Measurements from ENCODE around the gene ZYX. TPM values are rescaled to one million over a fixed set of nuclear protein-coding genes. Genes with fewer than 3 reads are reported as not detected.

Gene ZYX
- total RNA-seq, 1 experiment from 2014 or later = 145 TPM

- no peak for DNase-seq
- H3K4me1 ChIP-seq (replicated peaks; ENCODE audit: insufficient read depth) = no peaks in the 10 kb centered on the region
- H2AFZ ChIP-seq = no peak overlapping the region
- ChIA-PET POLR2A (ENCODE audit: unreplicated experiment) (no interaction called here), CTCF (no interaction called here)
- TF ChIP-seq EZH2 (IDR thresholded peaks at IDR 0.05; ENCODE audit: low read depth) = no peak
- TF ChIP-seq CTCF (conservative IDR thresholded peaks at IDR 0.05) = no peak
- H3K27me3 ChIP-seq (ENCODE audit: insufficient read depth, low read depth) = no peaks in the 10 kb centered on the region
- no peak overlapping the region for H3K4me3 ChIP-seq
- no TSS peak for BruUV-seq (replicated peaks)
- H3K9me3 ChIP-seq (ENCODE audit: insufficient read depth, low read depth) = no peaks in the 10 kb centered on the region
- no peaks in the 10 kb centered on the region for H3K36me3 ChIP-seq (ENCODE audit: low read depth)
- H3K9me2 ChIP-seq (ENCODE audit: insufficient read depth) = no peaks in the 10 kb centered on the region
- no peaks in the 10 kb centered on the region for H4K20me1 ChIP-seq (ENCODE audit: insufficient read depth)
- intact Hi-C loops (cut with micrococcal nuclease; ENCODE audit: unreplicated experiment) = no loop called here
- H3K27ac ChIP-seq = no peak overlapping the region
- no peak overlapping the region for H3K4me2 ChIP-seq
- no peaks in the 10 kb centered on the region for H3F3A ChIP-seq (ENCODE audit: insufficient read depth, low read depth)
- H3K79me2 ChIP-seq (ENCODE audit: low read depth) = no peaks in the 10 kb centered on the region
These were observed 55.3 kb downstream of the ZYX start for GRCh38 chr7:143436325-143436946.

GRCh38 chr7:143437578-143437977, 56.4 kb downstream of the ZYX start:
- Histone ChIP-seq H3K36me3 (ENCODE audit: low read depth) (no peaks in the 10 kb centered on the region), H3F3A (ENCODE audit: insufficient read depth, low read depth) (no peaks in the 10 kb centered on the region), H3K9me3 (ENCODE audit: insufficient read depth, low read depth) (no peaks in the 10 kb centered on the region), H3K4me3 (no peak overlapping the region), H3K9me2 (ENCODE audit: insufficient read depth) (no peaks in the 10 kb centered on the region), H4K20me1 (ENCODE audit: insufficient read depth) (no peaks in the 10 kb centered on the region), H3K79me2 (ENCODE audit: low read depth) (no peaks in the 10 kb centered on the region), H3K4me1 (replicated peaks; ENCODE audit: insufficient read depth) (no peaks in the 10 kb centered on the region), H3K27me3 (ENCODE audit: insufficient read depth, low read depth) (no peaks in the 10 kb centered on the region), H2AFZ (peak overlapping the region; percentile 65; the same call in 1 of the 2 replicates), H3K4me2 (no peak overlapping the region), H3K27ac (no peak overlapping the region)
- CTCF ChIA-PET = no interaction called here
- POLR2A ChIA-PET (ENCODE audit: unreplicated experiment) = no interaction called here
- no TSS peak for BruUV-seq (replicated peaks)
- intact Hi-C loops (cut with micrococcal nuclease; ENCODE audit: unreplicated experiment) = no loop called here
- TF ChIP-seq CTCF (conservative IDR thresholded peaks at IDR 0.05) (no peak), EZH2 (IDR thresholded peaks at IDR 0.05; ENCODE audit: low read depth) (no peak)
- DNase-seq = no peak

GRCh38 chr7:143439866-143440265, 58.7 kb downstream of the ZYX start:
- no peaks in the 10 kb centered on the region for H3K4me1 ChIP-seq (replicated peaks; ENCODE audit: insufficient read depth)
- no peak overlapping the region for H3K27ac ChIP-seq
- no peaks in the 10 kb centered on the region for H3K9me2 ChIP-seq (ENCODE audit: insufficient read depth)
- no peaks in the 10 kb centered on the region for H3F3A ChIP-seq (ENCODE audit: insufficient read depth, low read depth)
- no peak overlapping the region for H3K4me2 ChIP-seq
- no peaks in the 10 kb centered on the region for H3K9me3 ChIP-seq (ENCODE audit: insufficient read depth, low read depth)
- no peaks in the 10 kb centered on the region for H4K20me1 ChIP-seq (ENCODE audit: insufficient read depth)
- CTCF ChIA-PET = no interaction called here
- no peak overlapping the region for H2AFZ ChIP-seq
- intact Hi-C loops (cut with micrococcal nuclease; ENCODE audit: unreplicated experiment) = no loop called here
- no peaks in the 10 kb centered on the region for H3K79me2 ChIP-seq (ENCODE audit: low read depth)
- POLR2A ChIA-PET (ENCODE audit: unreplicated experiment) = no interaction called here
- no peak overlapping the region for H3K4me3 ChIP-seq
- TF ChIP-seq CTCF (conservative IDR thresholded peaks at IDR 0.05) = no peak
- no peak for TF ChIP-seq EZH2 (IDR thresholded peaks at IDR 0.05; ENCODE audit: low read depth)
- no peak for DNase-seq
- no TSS peak for BruUV-seq (replicated peaks)
- H3K36me3 ChIP-seq (ENCODE audit: low read depth) = no peaks in the 10 kb centered on the region
- H3K27me3 ChIP-seq (ENCODE audit: insufficient read depth, low read depth) = no peaks in the 10 kb centered on the region

Small RNA genes lying within 50 kb of the gene (microRNA-seq; reads per million reads assigned to microRNA genes)
- gene MIR6892 (ENCODE audit: borderline number of aligned reads, borderline replicate concordance) = 2.0 reads per million

Other genes with a start within 250 kb of the ZYX start
- gene PIP, start 249.3 kb upstream of the ZYX start, total RNA-seq (2021) = not detected in 2 replicates
- gene TAS2R39, start 197.9 kb upstream of the ZYX start, total RNA-seq (2021) = not detected in 2 replicates
- not detected in 2 replicates for gene TAS2R40, start 159.3 kb upstream of the ZYX start, total RNA-seq (2021)
- 239 and 244 TPM in 2 replicates for gene GSTK1, start 117.9 kb upstream of the ZYX start, total RNA-seq (2021)
- 89.7 and 131 TPM in 2 replicates for gene TMEM139, start 96.4 kb upstream of the ZYX start, total RNA-seq (2021)
- 52.7 and 67.2 TPM in 2 replicates for gene CASP2, start 93.0 kb upstream of the ZYX start, total RNA-seq (2021)
- 0.15 TPM in 1 of 2 replicates, not detected in the other for gene CLCN1, start 65.2 kb upstream of the ZYX start, total RNA-seq (2021)
- 0.65 and 0.80 TPM in 2 replicates for gene FAM131B, start 18.6 kb upstream of the ZYX start, total RNA-seq (2021)
- 35.5 and 39.3 TPM in 2 replicates for gene EPHA1, start 27.5 kb downstream of the ZYX start, total RNA-seq (2021)
- gene TAS2R60, start 62.1 kb downstream of the ZYX start, total RNA-seq (2021) = not detected in 2 replicates
- gene TAS2R41, start 96.5 kb downstream of the ZYX start, total RNA-seq (2021) = not detected in 2 replicates
- 0.20 TPM in 1 of 2 replicates, not detected in the other for gene CTAGE15, start 190.5 kb downstream of the ZYX start, total RNA-seq (2021)
- gene TCAF2, start 239.6 kb downstream of the ZYX start, total RNA-seq (2021) = 2.5 and 3.0 TPM in 2 replicates